GM12864 (cell line): Measurements from ENCODE around the gene ADAMTS13.

ENCODE experiments used
- DNase-seq: peaks from one replicate; pipeline ENCODE4 v3.0.0-alpha.2; 2011; ENCODE audit warnings: low read depth
- H3K4me3 ChIP-seq: 2 replicates; pipeline ENCODE4 v1.5.1; 2011; ENCODE audit warnings: mild to moderate bottlenecking, low read depth, low read length, control low read depth
- TF ChIP-seq, protein P1 (sequence below): IDR thresholded peaks from 2 replicates; pipeline ENCODE4 v1.5.1; 2011; ENCODE audit warnings: low read depth, mild to moderate bottlenecking, moderate library complexity, low read length, control low read depth, inconsistent platforms; ENCODE audit errors: missing control alignments

ADAMTS13 gene

DNA sequence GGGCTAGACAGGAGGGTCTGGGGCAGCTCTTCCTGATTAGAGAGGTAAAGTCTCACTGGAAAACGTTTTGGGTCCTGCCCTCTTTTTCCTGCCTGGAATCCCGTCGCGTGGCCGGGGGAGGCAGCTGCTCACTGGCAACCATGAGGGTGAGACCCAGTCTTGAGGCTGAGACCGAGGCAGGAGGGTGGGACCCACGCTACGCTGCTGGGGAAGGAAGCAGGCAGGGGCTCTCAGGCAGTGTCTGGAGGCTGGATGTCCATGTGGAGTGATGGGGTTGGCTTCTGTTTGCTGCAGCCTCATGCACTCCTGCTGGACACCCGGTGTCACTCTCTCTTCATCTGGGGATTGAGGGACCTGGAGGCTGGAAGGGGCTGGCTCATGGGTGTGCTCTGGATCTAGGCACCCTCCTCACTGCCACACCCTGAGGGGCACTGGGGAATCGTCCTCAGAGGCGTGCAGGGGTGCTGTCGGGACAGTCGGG is 68.1 kb downstream of the ADAMTS13 start:
- no peak for DNase-seq
- H3K4me3 ChIP-seq = no peak overlapping the region
- TF ChIP-seq, protein P1, sequence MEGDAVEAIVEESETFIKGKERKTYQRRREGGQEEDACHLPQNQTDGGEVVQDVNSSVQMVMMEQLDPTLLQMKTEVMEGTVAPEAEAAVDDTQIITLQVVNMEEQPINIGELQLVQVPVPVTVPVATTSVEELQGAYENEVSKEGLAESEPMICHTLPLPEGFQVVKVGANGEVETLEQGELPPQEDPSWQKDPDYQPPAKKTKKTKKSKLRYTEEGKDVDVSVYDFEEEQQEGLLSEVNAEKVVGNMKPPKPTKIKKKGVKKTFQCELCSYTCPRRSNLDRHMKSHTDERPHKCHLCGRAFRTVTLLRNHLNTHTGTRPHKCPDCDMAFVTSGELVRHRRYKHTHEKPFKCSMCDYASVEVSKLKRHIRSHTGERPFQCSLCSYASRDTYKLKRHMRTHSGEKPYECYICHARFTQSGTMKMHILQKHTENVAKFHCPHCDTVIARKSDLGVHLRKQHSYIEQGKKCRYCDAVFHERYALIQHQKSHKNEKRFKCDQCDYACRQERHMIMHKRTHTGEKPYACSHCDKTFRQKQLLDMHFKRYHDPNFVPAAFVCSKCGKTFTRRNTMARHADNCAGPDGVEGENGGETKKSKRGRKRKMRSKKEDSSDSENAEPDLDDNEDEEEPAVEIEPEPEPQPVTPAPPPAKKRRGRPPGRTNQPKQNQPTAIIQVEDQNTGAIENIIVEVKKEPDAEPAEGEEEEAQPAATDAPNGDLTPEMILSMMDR = no peak

- no peak overlapping the region for H3K4me3 ChIP-seq
- TF ChIP-seq, protein P1 = no peak
- no peak for DNase-seq
Measured at GRCh38 chr9:133490865-133491655, 68.9 kb downstream of the ADAMTS13 start.

- no peak overlapping the region for H3K4me3 ChIP-seq
- no peak for DNase-seq
- TF ChIP-seq, protein P1 = no peak
Measured at GRCh38 chr9:133491656-133491925, 69.4 kb downstream of the ADAMTS13 start.

GRCh38 chr9:133492061-133493021 is 70.2 kb downstream of the ADAMTS13 start:
- no peak for DNase-seq
- no peak overlapping the region for H3K4me3 ChIP-seq
- TF ChIP-seq, protein P1 = no peak

GRCh38 chr9:133493428-133493827 is 71.3 kb downstream of the ADAMTS13 start:
- no peak overlapping the region for H3K4me3 ChIP-seq
- DNase-seq = no peak
- TF ChIP-seq, protein P1 = no peak

- DNase-seq = no peak
- TF ChIP-seq, protein P1 = no peak
- H3K4me3 ChIP-seq = no peak overlapping the region
Measured at GRCh38 chr9:133493845-133494540, 71.8 kb downstream of the ADAMTS13 start.
